ENCODE measurements around the gene EID1. TPM values are rescaled to one million over a fixed set of nuclear protein-coding genes. Genes with fewer than 3 reads are reported as not detected.

EID1 gene
- total and polyA plus RNA-seq, 2 donors (not counting 3 experiments of a cell fraction or from before 2014, with no cell fraction given): 146 to 155 TPM

GRCh38 chr15:48929661-48930060 is 51.7 kb downstream of the EID1 start:
- TF ChIP-seq MAX (IDR thresholded peaks at IDR 0.05; ENCODE audit: insufficient read depth, insufficient read length) (no peak), GATA2 (IDR thresholded peaks at IDR 0.05; ENCODE audit: insufficient read depth, insufficient read length, low read depth, low read length) (no peak), FOS (IDR thresholded peaks at IDR 0.05; ENCODE audit: borderline replicate concordance, insufficient read depth, low read length) (no peak), POLR2AphosphoS5 (IDR thresholded peaks at IDR 0.05; ENCODE audit: insufficient read depth, low read depth, low read length) (no peak), CTCF (IDR thresholded peaks at IDR 0.05; ENCODE audit: extremely low read depth in 1 of 2, insufficient read depth in 1 of 2, low read depth in 1 of 2, low read length in 2 of 2) (no peak), MYC (IDR thresholded peaks at IDR 0.05; ENCODE audit: low read depth, low read length) (no peak), EZH2 (IDR thresholded peaks at IDR 0.05; ENCODE audit: borderline replicate concordance, low read depth, low read length, severe bottlenecking) (no peak), POLR2A (IDR thresholded peaks at IDR 0.05; ENCODE audit: low read depth, low read length) (no peak), JUN (IDR thresholded peaks at IDR 0.05; ENCODE audit: borderline replicate concordance, insufficient read depth, insufficient read length, low read depth) (no peak)
- Histone ChIP-seq H3K27me3 (ENCODE audit: control insufficient read depth in 2 of 2, insufficient read depth in 2 of 2, low read length in 2 of 2) (peaks cover 5 to 19% of the 10 kb centered on the region in 2 experiments), H2AFZ (ENCODE audit: low read depth, low read length) (no peak overlapping the region), H3K36me3 (ENCODE audit: control insufficient read depth in 2 of 2, extremely low read depth in 1 of 2, insufficient read depth in 2 of 2, low read length in 2 of 2) (no peaks in the 10 kb centered on the region), H3K4me3 (replicated peaks in 1 of 3; ENCODE audit: insufficient read depth in 1 of 3, low read depth in 1 of 3, low read length in 3 of 3) (no peak overlapping the region), H3K79me2 (ENCODE audit: control insufficient read depth, insufficient read depth, low read length) (no peaks in the 10 kb centered on the region), H4K20me1 (replicated peaks; ENCODE audit: control insufficient read depth, extremely low read depth, insufficient read depth, low read length) (no peaks in the 10 kb centered on the region), H3K9me3 (replicated peaks; ENCODE audit: control insufficient read depth, insufficient read depth, low read length) (no peaks in the 10 kb centered on the region), H3K4me2 (ENCODE audit: insufficient read depth, low read length) (no peak overlapping the region), H3K9ac (replicated peaks; ENCODE audit: extremely low read depth, insufficient read depth, low read length) (no peak overlapping the region), H3K9me1 (replicated peaks; ENCODE audit: control insufficient read depth, extremely low read depth, insufficient read depth, low read length) (no peaks in the 10 kb centered on the region), H3K4me1 (ENCODE audit: control insufficient read depth, extremely low read depth, insufficient read depth, low read length) (peaks cover 10% of the 10 kb centered on the region), H3K27ac (ENCODE audit: insufficient read depth, low read depth, low read length) (no peak overlapping the region)
- DNase-seq (ENCODE audit: low read depth, low spot score) (no peak), FAIRE-seq (no peak)
- no TSS peak for BruUV-seq (replicated peaks)
- intact Hi-C loops (cut with micrococcal nuclease) (no loop called here), dilution Hi-C loops (cut with MboI; ENCODE audit: extremely low pct_ligation_motif_present, low sequenced_read_pairs) (no loop called here)
- ChIA-PET CTCF (no interaction called here), POLR2A (no interaction called here)

Other genes with a start within 250 kb of the EID1 start
- gene FBN1, start 232.4 kb upstream of the EID1 start, total RNA-seq: 88.1 and 111 TPM in 2 replicates
- gene FBN1, start 232.4 kb upstream of the EID1 start, polyA plus RNA-seq: 102 and 107 TPM in 2 replicates
- gene CEP152, start 67.1 kb upstream of the EID1 start, total RNA-seq: 13.8 and 15.7 TPM in 2 replicates
- gene CEP152, start 67.1 kb upstream of the EID1 start, polyA plus RNA-seq: 1.1 and 3.0 TPM in 2 replicates
- 0.20 TPM in 1 of 2 replicates, not detected in the other for gene SHC4, start 85.8 kb downstream of the EID1 start, total RNA-seq
- 0.10 TPM in 1 of 2 replicates, not detected in the other for gene SHC4, start 85.8 kb downstream of the EID1 start, polyA plus RNA-seq
- 44.7 and 52.3 TPM in 2 replicates for gene SECISBP2L, start 168.3 kb downstream of the EID1 start, total RNA-seq
- gene SECISBP2L, start 168.3 kb downstream of the EID1 start, polyA plus RNA-seq: 23.1 and 23.2 TPM in 2 replicates